WERI-Rb-1 (cell line): Measurements from ENCODE around the gene SIGLEC12.

Experiments used
- DNase-seq: peaks from one replicate; pipeline ENCODE4 v3.0.0-alpha.2; 2020
- H3K27ac ChIP-seq: fragments of 250-450 bp; sonication (Bioruptor Pico); 2 replicates; pipeline ENCODE4 v1.5.1; 2020; ENCODE audit warnings: mild to moderate bottlenecking, moderate library complexity
- H3K27me3 ChIP-seq: fragments of 250-450 bp; sonication (Bioruptor Pico); 2 replicates; pipeline ENCODE4 v1.5.1; 2021; ENCODE audit warnings: mild to moderate bottlenecking, low read depth, moderate library complexity; ENCODE audit not compliant: insufficient read depth, severe bottlenecking
- H3K36me3 ChIP-seq: fragments of 250-450 bp; sonication (Bioruptor Pico); 2 replicates; pipeline ENCODE4 v1.5.1; 2020; ENCODE audit warnings: mild to moderate bottlenecking, moderate library complexity
- H3K4me3 ChIP-seq: 2 replicates; pipeline ENCODE4 v1.5.1; 2011; ENCODE audit warnings: low read depth, mild to moderate bottlenecking, control low read depth, low read length
- H3K9me3 ChIP-seq: fragments of 250-450 bp; sonication (Bioruptor Pico); 2 replicates; pipeline ENCODE4 v1.5.1; 2021; ENCODE audit warnings: mild to moderate bottlenecking, moderate library complexity; ENCODE audit not compliant: severe bottlenecking
- CTCF ChIP-seq: IDR thresholded peaks from 2 replicates; pipeline ENCODE4 v1.5.1; 2011; ENCODE audit warnings: low read depth, mild to moderate bottlenecking, control low read depth, inconsistent platforms, low read length

Gene SIGLEC12

GRCh38 chr19:51529301-51529700 lies 27.7 kb upstream of the SIGLEC12 start:
- no peak overlapping the region for H3K27ac ChIP-seq
- TF ChIP-seq CTCF, result no peak
- peaks cover 91% of the 10 kb centered on the region for H3K27me3 ChIP-seq
- no peak for DNase-seq
- H3K4me3 ChIP-seq, result no peak overlapping the region
- no peaks in the 10 kb centered on the region for H3K36me3 ChIP-seq
- peaks cover under 1% of the 10 kb centered on the region for H3K9me3 ChIP-seq

GRCh38 chr19:51525651-51526050 lies 24.1 kb upstream of the SIGLEC12 start:
- H3K4me3 ChIP-seq, result no peak overlapping the region
- no peak for TF ChIP-seq CTCF
- no peak overlapping the region for H3K27ac ChIP-seq
- H3K9me3 ChIP-seq, result peaks cover 5% of the 10 kb centered on the region
- H3K36me3 ChIP-seq, result no peaks in the 10 kb centered on the region
- no peak for DNase-seq
- peaks cover 91% of the 10 kb centered on the region for H3K27me3 ChIP-seq

GRCh38 chr19:51524666-51525264 lies 23.2 kb upstream of the SIGLEC12 start:
- DNase-seq, result no peak
- TF ChIP-seq CTCF, result no peak
- Histone ChIP-seq H3K4me3 (no peak overlapping the region), H3K36me3 (no peaks in the 10 kb centered on the region), H3K27ac (no peak overlapping the region), H3K9me3 (peaks cover 9% of the 10 kb centered on the region), H3K27me3 (peaks cover 91% of the 10 kb centered on the region)

GRCh38 chr19:51521781-51522180 lies 20.2 kb upstream of the SIGLEC12 start:
- no peak for TF ChIP-seq CTCF
- Histone ChIP-seq H3K27me3 (peaks cover 73% of the 10 kb centered on the region), H3K9me3 (peaks cover 25% of the 10 kb centered on the region), H3K27ac (no peak overlapping the region), H3K36me3 (no peaks in the 10 kb centered on the region), H3K4me3 (no peak overlapping the region)
- DNase-seq, result no peak

- H3K36me3 ChIP-seq, result no peaks in the 10 kb centered on the region
- no peak for DNase-seq
- no peak overlapping the region for H3K27ac ChIP-seq
- H3K9me3 ChIP-seq, result peaks cover 25% of the 10 kb centered on the region
- no peak for TF ChIP-seq CTCF
- H3K27me3 ChIP-seq, result peaks cover 69% of the 10 kb centered on the region
- H3K4me3 ChIP-seq, result no peak overlapping the region
Measured at GRCh38 chr19:51521357-51521756, 19.8 kb upstream of the SIGLEC12 start.

- Histone ChIP-seq H3K36me3 (no peaks in the 10 kb centered on the region), H3K9me3 (peaks cover 25% of the 10 kb centered on the region), H3K27me3 (peaks cover 63% of the 10 kb centered on the region), H3K4me3 (no peak overlapping the region), H3K27ac (no peak overlapping the region)
- DNase-seq, result no peak
- no peak for TF ChIP-seq CTCF
Measured at GRCh38 chr19:51520728-51521127, 19.1 kb upstream of the SIGLEC12 start.
